ENCODE measurements around the gene RAD23A.

GRCh38 chr19:12930002-12930645 is 15.5 kb upstream of the RAD23A start:
- no peak for TF ChIP-seq CTCF (IDR thresholded peaks at IDR 0.05)
- TF ChIP-seq POLR2A (IDR thresholded peaks at IDR 0.05), result no peak

Measured in body of pancreas (tissue), 4 donors.